Left cardiac atrium (tissue), 4 donors: Measurements from ENCODE around the gene CCDC117. TPM values are rescaled to one million over a fixed set of nuclear protein-coding genes. Genes with fewer than 3 reads are reported as not detected.
A peak's percentile ranks its signal among the peaks of the same experiment; 100 is the strongest.
"Not testable (repeated sequence)": the region's sequence is repeated elsewhere in the genome, so short reads cannot be mapped to it uniquely, and the experiment has no call there.

ENCODE experiments used
- ATAC-seq, 2 donors: fragments of 200-7000 bp; cut with Tn5 transposase; one replicate each; pipeline ENCODE4 v1.9.1; 2020; ENCODE audit warnings: mild to moderate bottlenecking in 2 of 2, moderate library complexity in 2 of 2
- DNase-seq: peaks from one replicate; pipeline ENCODE4 v3.0.0-alpha.2; 2020
- intact Hi-C, 2 donors: fragments of 100-400 bp; cut with DNase I; formaldehyde crosslinking; loops; one replicate each; pipeline versions ENCODE4 v1.14.1 to v1.15.1; 2022 to 2023
- total RNA-seq, 2 donors: library from RNA; stranded (reverse); fragmentation: NEBNext Ultra II Directional; extraction: Animal tissue kit (Norgen Biotek cat#: 25700); gene quantifications; one replicate each; pipeline ENCODE4 v1.2.1, GENCODE V29; 2021
- donor health status: DM: no; HTN: yes; CAD: no.
- donor health status: DM: no; HTN: yes; CAD: no; lungs with severe emphysema.
- donor health status: DM: yes; HTN: yes; CAD: no.
- donor health status: Dilated cardiomyopathy.

The CCDC117 gene
- total RNA-seq, 2 donors from 2014 or later: 12.9 to 13.6 TPM

DNA sequence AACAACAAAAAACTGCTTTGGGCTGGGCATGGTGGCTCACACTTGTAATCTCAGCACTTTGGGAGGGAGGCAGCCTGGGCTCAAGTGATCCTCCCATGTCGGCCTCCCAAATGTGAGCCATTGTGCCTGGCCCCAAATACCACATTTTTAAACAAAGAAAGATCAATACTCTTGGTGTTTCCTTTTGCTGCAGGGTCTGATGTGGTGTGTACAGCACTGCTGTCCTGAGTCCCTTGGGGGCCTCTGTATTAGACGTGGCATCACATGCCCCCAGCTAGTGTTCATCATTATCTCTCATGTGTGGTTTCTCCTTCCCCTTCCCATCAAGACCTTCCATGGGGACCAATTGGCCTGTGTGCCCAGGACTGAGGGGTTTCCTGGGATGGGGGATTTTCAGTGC lies 48.4 kb downstream of the CCDC117 start:
- ATAC-seq: no peak
- no peak for DNase-seq
- intact Hi-C loops: no loop called here

DNA sequence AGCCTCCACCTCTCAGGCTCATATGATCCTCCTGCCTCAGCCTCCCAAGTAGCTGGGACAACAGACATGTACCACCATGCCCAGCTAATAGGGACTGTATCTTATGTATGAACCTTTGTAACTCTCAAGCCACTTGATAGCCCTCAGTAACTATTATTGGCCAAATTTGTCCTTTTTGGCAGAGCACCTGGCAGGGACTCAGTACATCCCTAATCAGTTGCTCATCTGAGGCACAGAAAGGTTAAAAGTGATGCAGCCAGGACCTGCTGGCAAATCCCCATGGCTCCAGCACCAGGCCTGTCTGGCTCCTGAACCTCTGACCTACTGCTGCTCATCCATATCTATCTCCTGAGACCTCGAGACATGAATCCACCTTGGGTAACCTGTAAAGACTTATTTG lies 49.0 kb downstream of the CCDC117 start:
- ATAC-seq (no peak), DNase-seq (no peak)
- intact Hi-C loops: no loop called here

DNA sequence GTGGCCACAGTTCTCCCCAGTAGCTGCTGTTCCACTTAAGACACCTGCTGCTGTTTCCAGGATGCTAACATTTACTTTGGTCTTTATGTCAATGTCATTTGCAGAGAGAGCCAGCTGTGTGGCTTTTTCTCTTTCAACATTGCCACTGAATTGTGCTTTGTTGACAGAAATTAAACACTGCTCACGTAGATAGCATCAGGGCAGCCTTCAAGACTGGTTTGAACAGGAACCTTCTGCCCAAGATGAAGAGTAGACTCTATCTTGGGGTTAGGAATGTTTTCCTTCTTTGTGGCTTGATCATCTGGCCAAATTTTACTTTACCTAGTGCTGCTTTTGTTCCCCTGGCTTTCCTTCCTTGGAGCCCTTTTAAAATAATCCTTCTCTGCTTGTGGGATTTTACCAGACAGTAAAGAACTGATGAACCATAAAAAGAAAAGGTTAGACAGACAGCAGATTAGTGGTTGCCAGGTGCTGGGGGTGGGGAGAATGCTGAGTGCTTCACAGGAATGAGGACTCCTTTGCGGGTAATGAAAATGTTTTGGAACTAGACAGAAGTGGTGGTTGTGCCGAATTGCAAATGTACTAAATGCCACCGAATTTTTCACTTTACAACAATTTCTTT lies 50.5 kb downstream of the CCDC117 start:
- DNase-seq (no peak), ATAC-seq (no peak)
- intact Hi-C loops: no loop called here

DNA sequence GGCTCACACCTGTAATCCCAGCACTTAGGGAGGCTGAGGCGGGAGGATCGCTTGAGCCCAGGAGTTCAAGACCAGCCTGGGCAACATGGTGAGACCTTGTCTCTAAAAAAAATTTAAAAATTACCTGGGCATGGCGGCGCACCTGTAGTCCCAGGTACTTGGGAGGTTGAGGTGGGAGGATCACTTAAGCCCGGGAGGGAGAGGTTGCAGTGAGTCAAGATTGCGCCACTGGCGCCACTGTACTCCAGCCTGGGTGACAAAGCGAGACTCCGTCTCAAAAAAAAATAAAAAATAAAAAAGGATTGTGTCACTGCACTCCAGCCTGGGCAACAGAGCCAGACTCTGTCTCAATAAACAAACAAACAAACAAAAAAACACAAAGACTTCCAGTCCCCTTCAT lies 52.0 kb downstream of the CCDC117 start:
- ATAC-seq, DNase-seq, intact Hi-C loops: not testable (repeated sequence)

DNA sequence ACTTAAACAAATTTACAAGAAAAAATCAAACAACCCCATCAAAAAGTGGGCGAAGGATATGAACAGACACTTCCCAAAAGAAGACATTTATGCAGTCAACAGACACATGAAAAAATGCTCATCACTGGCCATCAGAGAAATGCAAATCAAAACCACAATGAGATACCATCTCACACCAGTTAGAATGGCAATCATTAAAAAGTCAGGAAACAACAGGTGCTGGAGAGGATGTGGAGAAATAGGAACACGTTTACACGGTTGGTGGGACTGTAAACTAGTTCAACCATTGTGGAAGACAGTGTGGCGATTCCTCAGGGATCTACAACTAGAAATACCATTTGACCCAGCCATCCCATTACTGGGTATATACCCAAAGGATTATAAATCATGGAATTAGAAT lies 53.9 kb downstream of the CCDC117 start:
- DNase-seq, ATAC-seq, intact Hi-C loops: not testable (repeated sequence)

DNA sequence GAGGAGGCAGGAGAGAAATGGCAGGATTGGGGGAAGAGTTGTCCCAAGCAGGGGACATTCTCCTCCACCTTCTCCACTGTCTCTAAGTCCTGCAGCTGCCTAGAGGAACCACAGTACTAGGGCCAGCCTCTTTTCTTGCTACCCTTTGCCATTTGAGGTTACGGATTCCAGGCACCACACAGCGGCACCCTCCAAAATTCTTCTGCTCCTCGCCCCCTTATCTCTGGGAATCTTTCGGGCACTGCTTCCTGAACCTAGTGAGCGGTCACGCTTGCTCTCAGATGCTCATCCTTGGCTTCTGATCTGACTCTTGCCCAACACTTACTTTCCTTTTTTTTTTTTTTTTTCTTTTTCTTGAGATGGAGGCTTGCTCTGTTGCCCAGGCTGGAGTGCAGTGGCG lies 54.4 kb downstream of the CCDC117 start:
- intact Hi-C loops: no loop called here
- DNase-seq (no peak), ATAC-seq (no peak)

DNA sequence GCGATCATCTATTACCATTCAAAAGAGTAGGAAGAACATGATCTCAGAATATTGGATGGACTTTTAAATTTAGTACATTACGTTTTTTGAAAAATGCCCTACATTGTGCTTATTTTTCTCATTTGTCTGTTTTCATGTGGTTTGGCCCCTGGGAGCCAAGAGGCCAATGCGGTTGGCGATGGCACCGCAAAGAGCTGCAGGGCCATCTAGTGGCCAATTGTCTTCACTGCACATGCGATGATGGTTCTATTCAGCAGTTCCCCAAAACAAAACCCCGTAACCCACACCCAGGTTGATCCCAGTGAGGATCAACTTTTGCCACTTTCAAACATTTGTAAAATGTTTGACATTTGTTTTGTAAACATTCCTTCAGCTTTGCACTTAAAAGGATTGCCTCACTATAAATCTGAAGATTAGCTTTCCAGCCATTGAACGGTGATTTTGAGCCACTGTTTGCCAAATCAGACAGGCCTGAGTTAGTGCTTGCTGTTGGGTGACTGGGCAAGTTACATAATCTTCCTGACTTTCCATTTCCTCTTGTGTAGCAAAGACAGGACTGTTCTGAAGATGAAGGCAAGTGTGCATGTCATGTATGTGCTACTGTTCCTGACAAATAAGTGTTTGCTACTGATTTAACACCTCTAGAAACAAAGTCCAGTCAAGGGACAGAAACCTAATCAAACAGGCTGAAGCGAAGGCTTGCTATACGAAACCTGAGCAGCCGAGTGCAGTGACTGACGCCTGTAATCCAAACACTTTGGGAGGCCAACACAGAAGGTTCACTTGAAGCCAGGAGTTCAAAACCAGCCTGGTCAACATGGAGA lies 57.1 kb downstream of the CCDC117 start:
- ATAC-seq (peak; percentile 90 to 92), DNase-seq (peak; percentile 78)
- intact Hi-C loops: loop anchor here (2.0 to 10.0 kb wide), 3 partner anchors 227 to 805 kb away; no protein-coding TSS in a partner anchor

DNA sequence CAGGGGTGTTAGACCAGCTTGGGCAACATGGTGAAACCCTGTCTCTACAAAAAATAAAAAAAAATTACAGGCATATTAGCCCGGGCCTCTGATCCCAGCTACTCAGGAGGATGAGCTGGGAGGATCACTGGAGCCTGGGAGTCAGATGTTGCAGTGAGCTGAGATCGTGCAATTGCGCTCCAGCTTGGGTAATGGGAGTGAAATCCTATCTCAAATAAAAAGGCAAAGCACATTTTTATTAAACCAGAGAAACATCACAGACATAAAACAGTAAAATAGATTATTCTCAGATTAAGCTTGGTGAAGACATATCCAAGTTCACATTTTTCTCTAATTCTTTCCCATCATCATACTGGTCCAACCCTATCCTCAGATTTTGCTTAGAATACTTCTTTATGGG lies 57.9 kb downstream of the CCDC117 start:
- intact Hi-C loops: loop anchor here (5.0 to 10.0 kb wide), 2 partner anchors 228 to 806 kb away; no protein-coding TSS in a partner anchor
- DNase-seq (no peak), ATAC-seq (no peak)

DNA sequence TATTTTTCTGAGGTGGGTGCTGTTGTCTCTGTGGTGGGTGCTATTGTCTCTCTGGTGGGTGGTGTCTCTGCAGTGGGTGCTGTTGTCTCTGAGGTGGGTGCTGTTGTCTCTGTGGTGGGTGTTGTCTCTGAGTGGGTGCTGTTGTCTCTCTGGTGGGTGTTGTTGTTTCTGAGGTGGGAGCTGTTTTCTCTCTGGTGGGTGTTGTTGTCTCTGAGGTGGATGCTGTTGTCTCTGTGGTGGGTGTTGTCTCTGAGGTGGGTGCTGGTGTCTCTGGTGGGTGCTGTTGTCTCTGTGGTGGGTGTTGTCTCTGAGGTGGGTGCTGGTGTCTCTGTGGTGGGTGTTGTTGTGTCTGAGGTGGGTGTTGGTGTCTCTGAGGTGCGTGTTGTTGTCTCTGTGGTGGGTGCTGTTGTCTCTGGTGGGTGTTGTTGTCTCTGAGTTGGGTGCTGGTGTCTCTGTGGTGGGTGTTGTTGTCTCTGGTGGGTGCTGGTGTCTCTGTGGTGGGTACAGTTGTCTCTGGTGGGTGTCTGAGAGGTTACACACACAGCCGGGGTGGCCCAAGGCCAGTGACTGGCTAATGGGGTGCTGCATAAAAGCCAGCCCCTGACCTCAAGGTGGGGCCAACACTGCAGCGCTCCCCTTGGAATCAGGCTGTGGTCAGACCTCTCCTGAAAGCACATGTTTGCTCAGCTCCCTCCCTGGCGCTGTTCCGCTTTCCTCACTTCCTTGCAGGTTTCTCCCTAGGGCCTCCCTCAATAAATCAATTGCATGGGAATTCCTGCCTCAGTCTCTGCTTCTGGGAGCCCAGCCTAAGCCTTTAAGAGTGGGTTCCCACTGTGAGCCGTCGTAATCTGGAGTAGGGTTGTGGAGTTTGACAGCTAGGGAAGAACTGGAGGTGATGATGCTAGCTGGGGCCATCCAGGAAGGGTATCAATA lies 58.9 kb downstream of the CCDC117 start:
- intact Hi-C loops: loop anchor here (5.0 to 10.0 kb wide), 2 partner anchors 229 to 807 kb away; no protein-coding TSS in a partner anchor
- DNase-seq: no peak
- no peak for ATAC-seq

DNA sequence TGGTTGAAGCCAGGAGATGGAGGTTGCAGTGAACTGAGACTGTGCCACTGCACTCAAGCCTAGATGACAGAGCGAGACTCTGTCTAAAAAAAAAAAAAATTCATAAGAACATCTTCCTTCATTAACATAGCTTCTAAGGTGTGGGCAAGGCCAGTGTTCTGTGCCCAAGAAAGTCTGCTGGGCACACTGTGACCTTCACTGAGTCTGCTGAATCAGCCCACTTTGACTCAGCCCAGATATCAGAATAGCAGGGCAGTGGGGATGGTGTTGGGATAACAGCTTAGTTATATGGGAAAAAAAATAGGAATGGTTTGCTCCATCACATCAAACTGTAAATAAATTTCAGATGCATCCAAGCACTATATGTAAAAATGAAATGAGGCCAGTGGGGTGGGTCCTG lies 60.2 kb downstream of the CCDC117 start:
- DNase-seq (no peak), ATAC-seq (no peak)
- intact Hi-C loops: loop anchor here (5.0 to 10.0 kb wide), 2 partner anchors 230 to 808 kb away; no protein-coding TSS in a partner anchor

DNA sequence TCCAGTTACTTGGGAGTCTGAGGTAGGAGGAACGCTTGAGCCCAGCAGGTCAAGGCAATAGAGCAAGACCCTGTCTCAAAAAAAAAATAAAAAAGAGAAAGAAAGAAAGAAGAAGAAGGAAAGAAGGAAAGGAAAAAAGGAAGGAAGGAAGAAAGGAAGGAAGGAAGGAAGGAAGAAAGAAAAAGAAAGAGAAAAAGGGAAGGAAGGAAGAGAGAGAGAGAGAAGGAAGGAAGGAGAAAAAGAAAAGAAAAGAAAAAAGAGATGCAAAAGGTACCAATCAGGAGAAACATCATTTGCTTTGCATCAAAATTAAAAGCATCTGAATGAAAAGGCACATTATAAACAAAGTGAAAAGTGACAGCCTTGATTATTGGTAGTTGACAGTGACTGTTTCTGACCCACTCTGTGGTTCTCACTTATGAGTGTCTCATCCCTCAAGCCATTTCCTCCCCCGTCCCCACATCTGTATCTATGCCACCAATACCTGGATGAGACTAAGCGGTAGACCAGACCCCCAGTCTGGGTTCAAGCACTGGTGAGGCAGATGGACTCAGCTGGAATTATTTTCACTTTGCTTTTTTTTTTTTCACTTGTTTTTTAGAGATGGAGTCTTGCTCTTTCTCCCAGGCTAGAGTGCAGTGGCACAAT lies 60.9 kb downstream of the CCDC117 start:
- ATAC-seq (no peak), DNase-seq (no peak)
- intact Hi-C loops: loop anchor here (5.0 to 10.0 kb wide), 2 partner anchors 231 to 809 kb away; no protein-coding TSS in a partner anchor

DNA sequence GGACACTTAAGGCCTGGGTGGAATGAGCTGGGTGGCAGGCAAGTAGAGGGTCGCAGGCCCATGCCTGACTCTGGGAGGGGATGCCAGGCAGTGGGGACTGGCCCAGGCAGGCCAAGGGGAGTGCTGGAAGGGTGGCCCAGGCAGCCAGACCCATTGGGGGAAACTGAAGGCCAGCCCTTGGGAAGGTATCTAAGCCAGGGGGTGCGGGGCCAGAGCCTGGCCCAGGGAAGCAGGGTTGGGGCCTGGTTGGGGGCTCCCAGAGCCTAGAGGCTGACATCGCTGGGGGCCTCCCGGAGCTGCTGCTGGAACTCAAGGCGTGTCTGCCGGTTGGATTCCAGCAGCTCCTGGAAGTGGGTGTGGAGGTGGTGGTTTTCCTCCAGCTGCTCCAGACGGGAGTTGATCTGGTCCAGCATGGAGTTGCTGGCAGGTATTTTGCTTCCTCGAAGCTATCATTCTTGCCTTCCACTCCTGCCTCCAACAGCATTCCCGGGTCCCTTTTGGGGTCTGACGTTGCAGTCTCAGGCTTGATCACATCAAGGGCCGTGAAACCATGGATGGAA lies 63.2 kb downstream of the CCDC117 start:
- no peak for DNase-seq
- intact Hi-C loops: loop anchor here in 1 of 2 donors (10.0 kb wide), 1 partner anchor 811 kb away; no protein-coding TSS in a partner anchor
- ATAC-seq: no peak

DNA sequence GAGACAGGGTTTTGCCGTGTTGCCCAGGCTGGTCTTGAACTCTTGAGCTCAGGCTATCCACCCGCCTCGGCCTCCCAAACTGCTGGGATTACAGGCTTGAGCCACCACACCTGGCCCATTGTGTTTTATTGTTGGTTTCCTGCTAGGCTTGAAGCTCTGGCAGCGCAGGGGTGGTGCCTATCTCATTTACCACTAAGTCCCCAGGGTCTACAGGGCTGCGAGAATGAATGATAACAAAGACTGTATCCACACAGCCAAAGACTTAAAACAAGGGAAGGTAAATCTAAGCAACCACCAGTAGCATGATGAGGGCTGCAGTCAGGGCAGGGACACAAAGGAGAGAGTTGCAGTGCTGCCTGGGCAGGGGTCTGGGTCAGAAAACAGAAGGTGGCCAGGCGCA lies 65.1 kb downstream of the CCDC117 start:
- DNase-seq (no peak), ATAC-seq (no peak)
- intact Hi-C loops: loop anchor here in 1 of 2 donors (10.0 kb wide), 1 partner anchor 813 kb away; no protein-coding TSS in a partner anchor

Other genes with a start within 250 kb of the CCDC117 start
- gene TTC28, start 92.9 kb upstream of the CCDC117 start, total RNA-seq: 10 to 100 TPM; 15.0 to 18.2 TPM
- gene CHEK2, start 30.9 kb upstream of the CCDC117 start, total RNA-seq: 1 to 10 TPM; 2.9 to 3.5 TPM
- 10 to 100 TPM in 1 of 2 donors, 1 to 10 TPM in 1; 9.3 to 10.5 TPM for gene HSCB, start 30.7 kb upstream of the CCDC117 start, total RNA-seq
- gene XBP1, start 27.9 kb downstream of the CCDC117 start, total RNA-seq: 100 to 1,000 TPM in 1 of 2 donors, 10 to 100 TPM in 1; 74.8 to 144 TPM
- 1 to 10 TPM; 5.2 to 6.6 TPM for gene ZNRF3, start 110.9 kb downstream of the CCDC117 start, total RNA-seq